Calu3 (cell line): ENCODE results near the gene TMEM231. TPM values are rescaled to one million over a fixed set of nuclear protein-coding genes. Genes with fewer than 3 reads are reported as not detected.

ENCODE experiments used
- BruUV-seq: library from RNA; stranded (reverse); fragments of 400-500 nt; replicated peaks from 2 replicates; lab custom pipeline; 2021; lab: Mats Ljungman, UMichigan
- CTCF ChIA-PET: fragments of 300-600 bp; sonication (Branson Sonifier 250); formaldehyde crosslinking; loops from one replicate; lab custom pipeline; 2022; ENCODE audit warnings: antibody characterized with exemption; lab: Charles Lee
- DNase-seq: peaks from one replicate; pipeline ENCODE4 v3.0.0; 2022
- H3K27ac Mint-ChIP-seq: one replicate; pipeline ENCODE4 v1.8.0; 2022; ENCODE audit warnings: mixed read lengths; ENCODE audit not compliant: unreplicated experiment
- H3K27me3 Mint-ChIP-seq: one replicate; pipeline ENCODE4 v1.8.0; 2022; ENCODE audit warnings: mixed read lengths; ENCODE audit not compliant: unreplicated experiment
- H3K36me3 Mint-ChIP-seq: one replicate; pipeline ENCODE4 v1.8.0; 2022; ENCODE audit warnings: mild to moderate bottlenecking, moderate library complexity, mixed read lengths; ENCODE audit not compliant: insufficient read depth, unreplicated experiment
- H3K4me1 Mint-ChIP-seq: one replicate; pipeline ENCODE4 v1.8.0; 2022; ENCODE audit warnings: mild to moderate bottlenecking, low read depth, mixed read lengths; ENCODE audit not compliant: unreplicated experiment
- H3K4me3 Mint-ChIP-seq: one replicate; pipeline ENCODE4 v1.8.0; 2022; ENCODE audit warnings: mild to moderate bottlenecking, low read depth, moderate library complexity, mixed read lengths; ENCODE audit not compliant: unreplicated experiment
- H3K9me3 Mint-ChIP-seq: one replicate; pipeline ENCODE4 v1.8.0; 2022; ENCODE audit warnings: low read depth, mixed read lengths; ENCODE audit not compliant: unreplicated experiment
- CTCF ChIP-seq: fragments of 200-600 bp; IDR thresholded peaks from one replicate; pipeline ENCODE4 v1.8.0; 2022; ENCODE audit warnings: antibody characterized with exemption; ENCODE audit not compliant: unreplicated experiment
- intact Hi-C: fragments of 100-400 bp; cut with micrococcal nuclease; formaldehyde crosslinking; loops from one replicate; pipeline ENCODE4 v1.10.0; 2022; ENCODE audit not compliant: unreplicated experiment
- total RNA-seq: library from RNA; stranded (reverse); gene quantifications from 2 replicates; pipeline ENCODE4 v1.2.3, GENCODE V29; 2022

The TMEM231 gene
- total RNA-seq, 1 experiment from 2014 or later: 17.6 TPM

- no peak for TF ChIP-seq CTCF
- Mint-ChIP-seq H3K36me3 (peaks cover 26% of the 10 kb centered on the region), H3K27ac (no peak overlapping the region), H3K27me3 (no peaks in the 10 kb centered on the region), H3K4me3 (no peak overlapping the region), H3K4me1 (no peaks in the 10 kb centered on the region), H3K9me3 (no peaks in the 10 kb centered on the region)
- intact Hi-C loops: no loop called here
- BruUV-seq: no TSS peak
- CTCF ChIA-PET: no interaction called here
- DNase-seq: no peak
Measured at GRCh38 chr16:75573955-75574354, 17.9 kb upstream of the TMEM231 start.

GRCh38 chr16:75572864-75573542, 17.0 kb upstream of the TMEM231 start:
- Mint-ChIP-seq H3K4me3 (no peak overlapping the region), H3K9me3 (no peaks in the 10 kb centered on the region), H3K27me3 (no peaks in the 10 kb centered on the region), H3K4me1 (peaks cover under 1% of the 10 kb centered on the region), H3K27ac (no peak overlapping the region), H3K36me3 (peaks cover 30% of the 10 kb centered on the region)
- BruUV-seq: no TSS peak
- CTCF ChIA-PET: interaction anchor here (0.5 to 1.0 kb wide), 3 partner anchors 15 to 929 kb away, joined by 3 to 4 read pairs (median 4); no protein-coding TSS in a partner anchor
- DNase-seq: no peak
- intact Hi-C loops: no loop called here
- TF ChIP-seq CTCF: no peak

- CTCF ChIA-PET: no interaction called here
- Mint-ChIP-seq H3K9me3 (no peaks in the 10 kb centered on the region), H3K27ac (no peak overlapping the region), H3K4me3 (no peak overlapping the region), H3K27me3 (no peaks in the 10 kb centered on the region), H3K36me3 (peaks cover 47% of the 10 kb centered on the region), H3K4me1 (peaks cover 14% of the 10 kb centered on the region)
- no peak for DNase-seq
- no TSS peak for BruUV-seq
- no peak for TF ChIP-seq CTCF
- intact Hi-C loops: no loop called here
Measured at GRCh38 chr16:75570396-75571065, 14.5 kb upstream of the TMEM231 start.

GRCh38 chr16:75567911-75568310, 11.9 kb upstream of the TMEM231 start:
- Mint-ChIP-seq H3K4me1 (peaks cover 32% of the 10 kb centered on the region), H3K4me3 (peak overlapping the region; percentile 83), H3K9me3 (no peaks in the 10 kb centered on the region), H3K27ac (no peak overlapping the region), H3K27me3 (peaks cover 16% of the 10 kb centered on the region), H3K36me3 (peaks cover 50% of the 10 kb centered on the region)
- no peak for TF ChIP-seq CTCF
- DNase-seq: no peak
- intact Hi-C loops: loop anchor here (2.0 to 5.0 kb wide), 2 partner anchors 49 to 51 kb away; no protein-coding TSS in a partner anchor
- CTCF ChIA-PET: no interaction called here
- no TSS peak for BruUV-seq
